Lung (tissue), 12 donors: ENCODE data around the gene NMUR1. TPM values are rescaled to one million over a fixed set of nuclear protein-coding genes. Genes with fewer than 3 reads are reported as not detected.

ENCODE experiments used
- ATAC-seq: fragments of 200-7000 bp; cut with Tn5 transposase; one replicate; pipeline ENCODE4 v1.9.1; 2020; ENCODE audit warnings: moderate number of reproducible peaks; ENCODE audit not compliant: insufficient read depth, low FRiP score
- DNase-seq, 3 donors: peaks; one replicate each; pipeline ENCODE4 v3.0.0-alpha.2; 2013 to 2017
- H3K27ac ChIP-seq, 2 donors: one replicate each; pipeline ENCODE4 v1.5.1; 2013; ENCODE audit warnings: mild to moderate bottlenecking in 2 of 2, moderate library complexity in 2 of 2, control low read depth in 1 of 2, inconsistent platforms in 1 of 2, low read depth in 1 of 2, low read length in 1 of 2
- H3K27me3 ChIP-seq, 3 donors: one replicate each; pipeline ENCODE4 v1.5.1; 2013; ENCODE audit warnings: low read length in 2 of 3; ENCODE audit not compliant: control insufficient read depth in 3 of 3, insufficient read depth in 3 of 3
- H3K36me3 ChIP-seq, 4 donors: one replicate each; pipeline ENCODE4 v1.5.1; 2013; ENCODE audit warnings: low read length in 4 of 4, mild to moderate bottlenecking in 1 of 4, moderate library complexity in 1 of 4; ENCODE audit not compliant: control insufficient read depth in 4 of 4, insufficient read depth in 4 of 4
- H3K4me1 ChIP-seq, 5 donors: one replicate each; pipeline ENCODE4 v1.5.1; 2013; ENCODE audit warnings: low read length in 5 of 5, mild to moderate bottlenecking in 2 of 5, moderate library complexity in 1 of 5; ENCODE audit not compliant: control insufficient read depth in 5 of 5, insufficient read depth in 5 of 5
- H3K4me3 ChIP-seq: one replicate; pipeline ENCODE4 v1.5.1; 2013; ENCODE audit warnings: mild to moderate bottlenecking, control low read depth, moderate library complexity
- H3K9ac ChIP-seq, 2 donors: one replicate each; pipeline ENCODE4 v1.5.1; 2013; ENCODE audit warnings: low read length in 2 of 2, control low read depth in 1 of 2; ENCODE audit not compliant: insufficient read depth in 1 of 2
- H3K9me3 ChIP-seq, 4 donors: one replicate each; pipeline ENCODE4 v1.5.1; 2013; ENCODE audit warnings: low read length in 3 of 4, mild to moderate bottlenecking in 1 of 4, moderate library complexity in 1 of 4; ENCODE audit not compliant: control insufficient read depth in 4 of 4, insufficient read depth in 3 of 4
- CTCF ChIP-seq: IDR thresholded peaks from 2 replicates; pipeline ENCODE4 v1.5.1; 2012; ENCODE audit warnings: mild to moderate bottlenecking; ENCODE audit errors: control extremely low read depth, extremely low read depth
- WGBS, 2 donors: extraction: QIAGEN DNeasy Blood & Tissue Kit; methylation state at CpG; one replicate each; pipeline ENCODE4 v1.1.7; 2013; 5-methylcytosine and 5-hydroxymethylcytosine counted together
- polyA plus RNA-seq, 2 donors: library from polyadenylated mRNA; stranded (reverse); fragments of 200-250 nt; gene quantifications; one replicate each; pipeline ENCODE4 v1.2.1, GENCODE V29; 2013
- total RNA-seq, 2 donors: library from RNA; depleted of rRNA in 1 of 2; stranded (reverse); fragments of >200 nt in 1 of 2; gene quantifications; one replicate each; pipeline ENCODE4 v1.2.1, GENCODE V29; 2014 to 2021
- donor health status: control.
- donor health status: control.
- donor health status: Bipolar disorder and iron deficiency.
- donor health status: healthy.
- donor health status: DM: yes; HTN: yes; CAD: no.

The NMUR1 gene
- total and polyA plus RNA-seq, 4 donors, result 0.65 to 1.2 (median 0.80) TPM

- no peak for TF ChIP-seq CTCF
- Histone ChIP-seq H3K36me3 (no peaks in the 10 kb centered on the region), H3K9ac (no peak overlapping the region), H3K9me3 (peaks cover 0 to 4% (median 2%) of the 10 kb centered on the region in 4 donors), H3K27me3 (no peaks in the 10 kb centered on the region), H3K4me1 (peaks cover 0 to 12% (median 5%) of the 10 kb centered on the region in 5 donors), H3K27ac (no peak overlapping the region), H3K4me3 (no peak overlapping the region)
- no peak for DNase-seq
- 74% methylated on average over 13 of the region's 13 CpGs for WGBS, 2 donors
- ATAC-seq, result no peak
These were observed 19.4 kb upstream of the NMUR1 start for GRCh38 chr2:231549446-231550239.

GRCh38 chr2:231548752-231549151 is 18.5 kb upstream of the NMUR1 start:
- ATAC-seq (no peak), DNase-seq (no peak)
- H3K27me3 ChIP-seq, result no peaks in the 10 kb centered on the region
- WGBS, 2 donors, result 65 to 83% methylated on average over 3 of the region's 3 CpGs
- no peaks in the 10 kb centered on the region for H3K36me3 ChIP-seq
- H3K4me1 ChIP-seq, result peaks cover 0 to 6% (median 0%) of the 10 kb centered on the region in 5 donors
- H3K4me3 ChIP-seq, result no peak overlapping the region
- H3K27ac ChIP-seq, result no peak overlapping the region
- H3K9me3 ChIP-seq, result peaks cover 0 to 4% (median 2%) of the 10 kb centered on the region in 4 donors
- no peak for TF ChIP-seq CTCF
- H3K9ac ChIP-seq, result no peak overlapping the region

GRCh38 chr2:231547315-231548110 is 17.3 kb upstream of the NMUR1 start:
- peaks cover 0 to 6% (median 0%) of the 10 kb centered on the region in 5 donors for H3K4me1 ChIP-seq
- no peak overlapping the region for H3K27ac ChIP-seq
- no peak for TF ChIP-seq CTCF
- H3K9ac ChIP-seq, result no peak overlapping the region
- no peaks in the 10 kb centered on the region for H3K27me3 ChIP-seq
- H3K36me3 ChIP-seq, result no peaks in the 10 kb centered on the region
- ATAC-seq (no peak), DNase-seq (no peak)
- H3K9me3 ChIP-seq, result peaks cover 0 to 4% (median 2%) of the 10 kb centered on the region in 4 donors
- no peak overlapping the region for H3K4me3 ChIP-seq
- 95 to 97% methylated on average over 12 of the region's 12 CpGs for WGBS, 2 donors
